HG03439 (cell line): ENCODE measurements around the gene STAP1.
"Not testable (repeated sequence)": the region's sequence is repeated elsewhere in the genome, so short reads cannot be mapped to it uniquely, and the experiment has no call there.

Source experiments
- ATAC-seq: cut with Tn5 transposase; IDR thresholded peaks from one replicate; pipeline ENCODE4 v1.9.1; 2021; ENCODE audit warnings: mild to moderate bottlenecking, moderate library complexity; ENCODE audit not compliant: unreplicated experiment

STAP1 gene

GRCh38 chr4:67558493-67558892 lies at the start of gene STAP1:
TSS of gene STAP1 (plus strand) at chr4:67558727. CDS start at chr4:67558810, 83 bp downstream.
- peak; percentile 56 for ATAC-seq

DNA sequence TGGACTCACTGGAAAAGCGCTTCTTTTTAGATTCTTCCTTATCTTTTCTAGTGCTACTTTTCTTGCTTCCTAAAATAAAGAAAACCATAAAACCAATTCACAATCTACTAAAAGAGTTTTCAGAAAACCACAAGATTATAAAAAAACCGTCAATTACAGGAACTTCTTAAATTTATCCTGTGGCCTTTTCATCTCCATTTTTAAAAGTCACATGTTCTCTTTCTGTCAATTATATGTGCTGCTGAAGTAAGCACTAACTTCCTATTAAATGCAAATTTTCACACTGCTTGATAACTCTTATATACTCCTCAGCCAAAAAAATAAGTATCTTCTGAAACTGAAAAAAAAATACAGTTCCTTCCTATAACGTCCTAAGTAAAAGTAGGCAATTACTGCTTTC lies 46.0 kb upstream of the STAP1 start:
- ATAC-seq, result no peak

DNA sequence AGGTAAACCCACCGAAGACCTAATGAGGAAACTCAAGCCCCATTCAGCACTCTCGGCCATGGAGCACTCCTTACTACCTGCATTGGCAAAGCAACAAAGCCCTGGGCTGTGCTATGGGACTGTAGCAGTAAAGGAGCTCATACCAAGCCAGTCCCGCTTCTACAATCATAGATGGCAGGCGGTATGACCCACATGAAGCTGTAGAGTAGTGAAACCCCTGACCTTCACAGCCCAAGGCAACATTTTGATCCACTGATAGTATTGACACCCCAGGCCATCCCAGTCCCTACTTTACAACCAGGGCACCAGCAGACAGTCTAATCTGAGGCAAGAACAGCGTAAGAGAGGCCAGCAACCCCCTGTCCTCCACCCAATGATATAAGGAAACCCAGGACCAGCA lies 38.4 kb upstream of the STAP1 start:
- ATAC-seq, result no peak

GRCh38 chr4:67521506-67521905 lies 37.0 kb upstream of the STAP1 start:
- peak; percentile 94 for ATAC-seq

DNA sequence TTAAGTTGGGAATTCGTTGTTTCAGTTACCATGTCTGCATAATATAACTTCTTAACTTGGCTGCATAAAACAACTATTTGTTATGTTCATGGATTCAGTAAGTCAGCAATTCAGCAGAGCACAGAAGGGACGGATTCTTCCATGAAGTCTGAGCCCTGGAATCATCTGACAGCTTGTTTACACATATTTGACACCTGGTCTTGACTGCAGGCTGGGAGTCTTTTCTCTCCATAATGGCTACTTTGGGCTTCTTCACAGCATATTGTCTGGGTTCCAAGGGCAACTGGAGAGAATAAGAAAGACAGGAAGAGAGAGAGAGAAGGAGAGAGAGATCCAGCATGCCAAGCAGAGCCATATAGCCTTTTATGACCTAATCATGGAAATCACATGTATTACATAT lies 36.3 kb upstream of the STAP1 start:
- no peak for ATAC-seq

GRCh38 chr4:67522851-67523671 lies 35.5 kb upstream of the STAP1 start:
- no peak for ATAC-seq

- ATAC-seq, result not testable (repeated sequence)
Measured at GRCh38 chr4:67524140-67524539, 34.4 kb upstream of the STAP1 start.

DNA sequence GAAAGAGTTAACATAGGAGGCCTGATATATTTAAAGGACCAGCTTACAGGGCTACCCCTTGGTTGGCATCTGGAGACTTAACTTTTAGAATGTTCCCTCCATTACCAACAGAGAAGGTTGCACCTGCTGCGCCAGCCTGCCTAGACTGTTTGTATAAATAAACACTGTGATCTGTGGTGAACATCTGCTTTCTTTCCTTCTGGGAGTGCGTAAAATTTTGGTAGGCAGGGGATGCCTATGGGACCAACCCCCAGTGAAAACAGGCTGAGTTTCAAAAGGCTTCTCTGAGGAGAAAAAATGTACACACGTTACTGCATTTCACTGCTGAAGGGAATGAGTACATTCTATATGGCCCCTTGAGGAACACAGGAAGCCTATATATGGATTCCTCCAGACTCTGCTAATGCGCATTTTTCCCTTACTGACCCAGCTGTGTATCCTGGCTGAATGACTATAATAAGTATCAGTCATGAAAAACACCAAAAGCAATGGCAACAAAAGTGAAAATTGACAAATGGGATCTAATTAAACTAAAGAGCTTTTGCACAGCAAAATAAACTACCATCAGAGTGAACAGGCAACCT lies 27.1 kb upstream of the STAP1 start:
- ATAC-seq, result no peak

DNA sequence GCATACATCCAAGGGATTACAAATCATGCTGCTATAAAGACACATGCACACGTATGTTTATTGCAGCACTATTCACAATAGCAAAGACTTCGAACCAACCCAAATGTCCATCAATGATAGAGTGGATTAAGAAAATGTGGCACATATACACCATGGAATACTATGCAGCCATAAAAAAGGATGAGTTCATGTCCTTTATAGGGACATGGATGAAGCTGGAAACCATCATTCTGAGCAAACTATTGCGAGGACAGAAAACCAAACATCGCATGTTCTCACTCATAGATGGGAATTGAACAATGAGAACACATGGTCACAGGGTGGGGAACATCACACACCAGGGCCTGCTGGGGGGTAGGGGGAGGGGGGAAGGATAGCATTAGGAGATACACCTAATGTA lies 26.1 kb upstream of the STAP1 start:
- not testable (repeated sequence) for ATAC-seq

DNA sequence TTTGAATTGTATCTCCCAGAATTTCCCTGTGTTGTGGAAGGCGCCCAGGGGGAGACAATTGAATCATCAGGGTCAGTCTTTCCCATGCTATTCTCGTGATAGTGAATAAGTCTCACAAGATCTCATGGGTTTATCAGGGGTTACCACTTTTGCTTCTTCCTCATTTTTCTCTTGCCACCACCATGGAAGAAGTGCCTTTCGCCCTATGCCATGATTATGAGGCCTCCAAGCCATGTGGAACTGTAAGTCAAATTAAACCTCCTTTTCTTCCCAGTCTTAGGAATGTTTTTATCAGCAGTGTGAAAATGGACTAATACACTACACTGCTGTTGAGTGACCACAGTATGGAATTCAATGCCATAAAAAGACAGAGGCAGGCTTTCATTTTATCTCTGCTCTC lies 25.4 kb upstream of the STAP1 start:
- ATAC-seq, result no peak

DNA sequence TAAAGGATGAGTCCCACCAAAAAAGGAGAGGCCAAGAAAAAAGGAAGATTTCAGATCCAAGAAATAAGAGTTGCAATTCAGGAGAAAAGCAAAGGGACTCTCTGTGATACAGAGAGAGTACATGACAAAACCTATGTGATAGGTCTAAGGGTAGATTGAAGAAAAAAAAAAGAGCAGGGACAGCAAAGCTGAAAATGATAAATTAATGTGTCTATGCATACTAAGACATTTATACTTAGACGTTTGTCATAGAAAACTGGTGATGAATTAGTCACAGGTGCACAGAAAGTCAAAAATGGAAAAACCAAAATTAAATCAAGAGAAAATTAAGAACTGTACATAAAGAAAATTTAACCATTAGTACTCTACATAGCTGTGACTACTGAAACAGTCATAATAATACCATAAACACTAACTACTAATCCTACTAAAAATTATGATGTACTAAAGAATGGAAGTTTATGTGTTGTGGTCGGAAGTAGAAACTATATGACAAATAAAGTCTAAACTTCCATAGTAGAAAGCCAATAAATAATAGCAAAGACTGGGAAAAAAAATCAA lies 23.2 kb upstream of the STAP1 start:
- ATAC-seq, result no peak

DNA sequence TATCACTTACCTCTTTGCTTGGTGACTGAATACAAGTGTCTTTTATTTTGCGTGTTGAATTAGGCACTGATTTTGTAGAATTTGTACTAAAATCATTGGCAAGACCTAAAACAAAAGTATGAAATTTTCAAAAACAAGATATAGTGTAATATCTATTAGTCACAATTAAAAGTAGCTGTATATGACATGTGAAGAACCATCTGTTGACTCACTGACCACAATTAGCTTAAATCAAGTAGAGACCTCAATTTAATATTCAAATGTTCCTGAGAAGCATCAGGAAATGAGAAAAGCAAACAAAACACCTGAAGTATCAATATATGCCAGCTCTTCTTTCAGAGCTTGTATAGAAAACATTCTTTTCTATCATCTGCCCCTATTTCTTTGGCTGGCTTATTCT lies 18.7 kb upstream of the STAP1 start:
- ATAC-seq, result no peak

DNA sequence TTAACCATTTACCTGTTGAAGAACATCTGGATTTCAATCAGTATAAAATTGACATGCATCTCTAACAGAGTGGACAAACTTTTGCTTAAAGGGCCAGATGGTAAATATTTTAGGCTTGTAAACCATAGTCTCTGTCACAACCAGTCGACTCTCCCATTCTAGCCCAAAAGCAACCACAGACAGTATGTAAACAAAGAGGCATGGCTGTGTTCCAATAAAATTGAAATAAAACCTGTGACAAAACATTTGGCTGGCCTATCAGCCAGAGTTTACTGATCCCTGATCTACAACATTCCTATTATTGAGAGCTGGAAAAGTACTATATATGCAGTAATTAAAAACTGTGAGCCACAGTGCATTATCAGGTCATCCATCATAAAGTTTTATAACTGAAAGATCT lies 16.5 kb upstream of the STAP1 start:
- no peak for ATAC-seq

DNA sequence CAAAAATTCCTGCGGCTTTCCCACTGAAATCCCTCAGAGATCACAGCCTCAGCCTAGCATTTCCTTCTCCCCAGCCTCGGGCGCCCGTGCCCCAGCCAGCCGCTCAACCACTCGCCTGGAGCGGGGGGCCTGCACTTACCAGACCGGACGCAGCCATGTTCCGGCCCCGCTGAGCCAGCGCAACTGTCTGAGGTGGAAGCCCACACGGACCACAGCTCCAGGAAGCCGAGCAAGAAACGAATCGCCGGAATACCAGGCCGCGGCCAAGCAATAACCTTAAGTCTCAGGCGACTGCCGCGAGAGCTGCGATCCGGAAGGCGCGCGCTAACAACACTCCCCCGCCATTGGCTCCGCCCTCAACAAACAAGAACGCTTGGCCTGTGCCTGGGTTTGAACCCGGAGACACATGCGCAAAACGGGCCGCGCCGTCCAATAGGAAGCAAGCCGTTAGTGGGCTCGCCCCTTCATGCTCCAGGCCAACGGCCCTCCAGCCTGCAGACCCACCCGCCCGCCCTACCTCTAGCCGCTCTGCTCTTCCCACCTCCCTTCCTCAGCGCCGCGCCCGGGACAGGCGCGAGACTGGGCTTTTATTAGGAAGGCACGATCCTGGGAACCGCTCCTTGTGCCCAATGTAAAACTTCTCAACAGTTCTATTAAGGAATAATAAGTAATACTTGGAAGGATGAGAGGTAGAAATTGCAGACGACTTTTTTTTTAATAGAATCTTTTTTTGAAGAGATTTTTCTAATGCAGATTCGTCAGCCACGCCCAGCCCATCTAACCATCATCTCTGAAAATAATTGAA lies 13.1 kb upstream of the STAP1 start, which contains the start of gene CENPC:
CENPC (minus strand) TSS at position 305 of the 805 bp plus-strand sequence; CDS start at position 157, 148 bp downstream.
- ATAC-seq, result peak; percentile 97

DNA sequence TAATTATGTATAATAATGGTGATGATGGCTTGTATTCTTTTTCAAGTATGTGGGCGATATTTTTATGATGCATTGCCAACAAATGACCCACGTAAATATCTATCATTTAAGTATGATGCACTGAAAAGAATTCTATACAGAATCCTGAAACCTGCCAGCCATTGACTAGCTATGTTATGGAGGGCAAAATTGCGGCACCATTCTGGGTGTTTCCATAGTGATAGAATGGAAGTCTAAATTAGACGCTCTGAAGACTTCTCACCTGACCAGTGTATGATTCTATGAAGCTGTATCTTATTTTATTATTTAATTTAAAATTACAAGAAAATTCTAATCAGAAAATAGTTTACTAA lies 12.5 kb upstream of the STAP1 start:
- ATAC-seq, result no peak

GRCh38 chr4:67546971-67547370 lies 11.6 kb upstream of the STAP1 start:
- ATAC-seq, result no peak

GRCh38 chr4:67549123-67549522 lies 9.4 kb upstream of the STAP1 start:
- ATAC-seq, result peak; percentile 30

- ATAC-seq, result peak; percentile 22
Measured at GRCh38 chr4:67550451-67550850, 8.1 kb upstream of the STAP1 start.

DNA sequence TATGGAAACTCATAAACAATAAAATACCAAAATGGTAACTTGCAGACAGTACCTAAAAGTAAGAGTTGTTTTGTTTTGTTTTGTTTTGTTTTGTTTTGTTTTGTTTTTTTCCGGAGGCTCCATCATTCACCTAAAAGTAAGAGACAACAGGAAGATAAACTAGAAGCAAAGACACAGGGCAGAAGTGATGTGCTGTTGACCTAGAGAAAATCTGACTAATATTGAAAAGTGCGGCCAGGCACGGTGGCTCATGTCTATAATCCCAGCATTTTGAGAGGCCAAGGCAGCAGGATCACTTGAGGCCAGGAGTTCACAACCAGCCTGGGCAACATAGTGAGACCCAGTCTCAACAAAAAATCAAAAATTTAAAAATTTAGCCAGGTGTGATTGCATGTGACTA lies 7.7 kb upstream of the STAP1 start:
- peak; percentile 37 for ATAC-seq

DNA sequence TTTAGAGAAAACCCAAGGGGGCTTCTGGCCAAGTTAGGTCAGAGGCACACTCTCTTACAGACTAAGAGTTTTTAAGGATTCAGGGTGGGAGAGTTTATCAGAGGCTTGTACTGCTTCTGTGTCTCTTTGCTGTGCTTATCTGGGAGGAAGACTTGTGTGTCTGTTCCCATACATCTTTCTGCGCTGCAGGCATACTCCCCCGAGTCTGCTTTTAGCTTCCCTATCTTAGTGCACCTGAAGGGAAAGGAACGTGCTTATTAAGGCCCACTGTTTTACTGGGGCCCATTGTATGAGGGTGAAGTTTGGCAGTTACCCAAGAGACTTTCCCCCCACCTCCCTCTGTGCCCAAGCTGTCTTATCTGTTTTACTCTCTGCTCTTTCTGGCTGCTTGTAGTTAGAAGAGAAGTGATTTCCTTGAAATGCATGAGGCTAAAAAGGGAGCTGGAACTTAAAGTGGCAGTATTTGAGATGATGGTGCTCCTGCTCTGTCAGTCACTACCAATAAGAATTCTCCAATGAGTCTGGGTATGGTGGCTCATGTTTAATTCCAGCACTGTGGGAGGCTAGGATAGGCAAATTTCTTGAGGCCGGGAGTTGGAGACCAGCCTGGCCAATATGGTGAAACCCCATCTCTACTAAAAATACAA lies 6.3 kb upstream of the STAP1 start:
- not testable (repeated sequence) for ATAC-seq

DNA sequence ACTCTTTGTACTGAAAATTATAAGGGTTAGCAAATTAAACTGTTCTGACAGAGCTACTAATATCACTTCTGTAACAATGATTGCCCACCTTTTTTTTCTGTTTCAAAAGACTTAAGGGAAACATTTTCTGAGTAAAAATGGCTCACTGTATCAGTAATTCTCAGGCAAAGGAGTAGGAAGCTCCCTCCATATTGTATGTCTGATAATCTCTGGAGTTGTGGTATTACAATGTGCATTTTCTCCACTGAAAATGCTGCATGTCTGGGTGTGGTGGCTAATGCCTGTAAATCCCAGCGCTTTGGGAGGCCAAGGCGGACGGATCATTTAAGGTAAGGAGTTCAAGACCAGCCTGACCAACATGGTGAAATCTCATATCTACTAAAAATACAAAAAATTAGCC lies 4.4 kb upstream of the STAP1 start:
- no peak for ATAC-seq
